Muscle of back (tissue), 11 donors: Measurements from ENCODE around the gene SELENOS. TPM values are rescaled to one million over a fixed set of nuclear protein-coding genes. Genes with fewer than 3 reads are reported as not detected.

ENCODE experiments used
- DNase-seq, 3 donors: peaks; one replicate each; pipeline versions ENCODE4 v3.0.0 to v3.0.0-alpha.2; 2013
- polyA plus RNA-seq, 10 donors: library from polyadenylated mRNA; unstranded; fragments of 120-200 nt; gene quantifications; one replicate each; pipeline ENCODE4 v1.2.1, GENCODE V29; 2013; ENCODE audit not compliant: insufficient read length in 10 of 10

SELENOS gene
- polyA plus RNA-seq, 10 donors = 36.4 to 49.9 (median 39.4) TPM

- no peak for DNase-seq
Observed at GRCh38 chr15:101232677-101233076, 44.6 kb downstream of the SELENOS start.

- no peak for DNase-seq
Observed at GRCh38 chr15:101228313-101228712, 49.0 kb downstream of the SELENOS start.

DNA sequence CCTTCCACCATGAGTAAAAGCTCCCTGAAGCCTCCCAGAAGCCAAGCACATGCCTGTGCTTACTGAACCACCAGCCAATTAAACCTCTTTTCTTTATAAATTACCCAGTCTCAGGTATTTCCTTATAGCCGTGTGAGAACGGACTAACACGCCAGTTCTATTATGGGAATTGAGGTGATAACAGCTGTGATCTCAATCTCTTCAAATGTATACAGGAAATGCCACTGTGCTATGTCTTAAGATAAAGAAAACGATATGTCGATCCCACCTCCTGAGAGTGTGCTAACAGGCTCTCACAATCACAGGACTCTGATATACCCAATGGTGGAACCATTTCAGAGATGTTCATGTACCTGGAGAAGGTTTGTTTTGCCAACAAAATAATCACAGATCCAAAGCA lies 51.6 kb downstream of the SELENOS start:
- DNase-seq = no peak

Other genes starting within 250 kb of the SELENOS start
- gene CHSY1, start 25.4 kb downstream of the SELENOS start, polyA plus RNA-seq = 10 to 100 TPM; 31.2 to 48.4 (median 37.8) TPM
- 10 to 100 TPM; 31.8 to 56.4 (median 36.4) TPM for gene SNRPA1, start 17.8 kb upstream of the SELENOS start, polyA plus RNA-seq
- 10 to 100 TPM in 6 of 10 donors, 1 to 10 TPM in 4; 9.3 to 18.0 (median 11.3) TPM for gene PCSK6, start 212.2 kb upstream of the SELENOS start, polyA plus RNA-seq